Osteoblast (primary cell): ENCODE data around the gene TTC3. TPM values are rescaled to one million over a fixed set of nuclear protein-coding genes. Genes with fewer than 3 reads are reported as not detected.

ENCODE experiments used
- DNase-seq: peaks from one replicate; pipeline ENCODE4 v3.0.0; 2011; ENCODE audit warnings: low spot score, mixed read lengths; ENCODE audit not compliant: insufficient read length; ENCODE audit errors: missing footprints
- H2AFZ ChIP-seq: 2 replicates; pipeline ENCODE4 v1.6.0; 2011; ENCODE audit warnings: mild to moderate bottlenecking, low read length
- H3K27ac ChIP-seq: 2 replicates; pipeline ENCODE4 v1.5.1; 2011; ENCODE audit warnings: mild to moderate bottlenecking, low read depth, low read length, moderate library complexity
- H3K27me3 ChIP-seq: 2 replicates; pipeline ENCODE4 v1.6.0; 2012; ENCODE audit warnings: mild to moderate bottlenecking, control low read depth, inconsistent platforms, low read length, moderate library complexity; ENCODE audit not compliant: insufficient read depth
- H3K36me3 ChIP-seq: 2 replicates; pipeline ENCODE4 v1.5.1; 2011; ENCODE audit warnings: mild to moderate bottlenecking, low read length, control low read depth, moderate library complexity; ENCODE audit not compliant: insufficient read depth
- H3K4me1 ChIP-seq: 2 replicates; pipeline ENCODE4 v1.5.1; 2011; ENCODE audit warnings: mild to moderate bottlenecking, low read length, control low read depth, moderate library complexity; ENCODE audit not compliant: insufficient read depth
- H3K4me2 ChIP-seq: 2 replicates; pipeline ENCODE4 v1.6.0; 2011; ENCODE audit warnings: mild to moderate bottlenecking, low read length; ENCODE audit not compliant: insufficient read depth
- H3K4me3 ChIP-seq: fragments of 200-600 bp; sonication (generic); 3 replicates; pipeline ENCODE4 v1.5.1; 2012; ENCODE audit warnings: mild to moderate bottlenecking, low read length, inconsistent platforms; ENCODE audit not compliant: insufficient read depth
- H3K79me2 ChIP-seq: 2 replicates; pipeline ENCODE4 v1.6.0; 2012; ENCODE audit warnings: mild to moderate bottlenecking, low read length, control low read depth, inconsistent platforms; ENCODE audit not compliant: insufficient read depth
- H3K9me3 ChIP-seq: 2 replicates; pipeline ENCODE4 v1.5.1; 2011; ENCODE audit warnings: low read depth, low read length, control low read depth
- H4K20me1 ChIP-seq: 2 replicates; pipeline ENCODE4 v1.6.0; 2012; ENCODE audit warnings: mild to moderate bottlenecking, low read length, control low read depth; ENCODE audit not compliant: insufficient read depth
- CTCF ChIP-seq: IDR thresholded peaks from 2 replicates; pipeline ENCODE4 v1.5.1; 2011; ENCODE audit warnings: mild to moderate bottlenecking, low read depth, low read length, moderate library complexity; ENCODE audit errors: extremely low read depth
- total RNA-seq: library from RNA; depleted of rRNA; stranded (reverse); fragments of >200 nt; gene quantifications from 2 replicates; pipeline ENCODE4 v1.2.3, GENCODE V29; 2012

Gene TTC3
- total RNA-seq, 1 donor, result 364 TPM

DNA sequence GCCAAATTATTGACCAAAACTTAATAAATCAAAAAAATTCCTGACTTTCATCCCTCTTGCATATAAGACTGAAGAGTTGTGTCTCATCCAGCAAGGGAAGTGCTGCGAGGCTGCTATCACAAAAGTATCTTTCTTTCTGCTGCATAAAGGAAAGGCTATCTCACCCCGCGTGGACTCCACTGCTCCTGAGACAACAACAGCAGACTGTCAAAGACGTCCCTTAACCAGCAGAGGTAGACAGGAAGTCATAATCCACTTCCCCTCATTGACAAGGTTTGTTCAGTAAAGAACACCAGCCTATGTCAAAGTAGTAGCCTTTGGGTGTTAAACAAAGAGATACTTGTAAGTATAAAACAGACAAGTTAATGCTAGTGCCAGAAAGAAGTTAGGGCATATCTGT is 164.7 kb downstream of the TTC3 start:
- Histone ChIP-seq H3K27me3 (no peaks in the 10 kb centered on the region), H3K36me3 (peaks cover 58% of the 10 kb centered on the region), H4K20me1 (peaks cover 18% of the 10 kb centered on the region), H2AFZ (no peak overlapping the region), H3K4me2 (no peak overlapping the region), H3K4me3 (no peak overlapping the region), H3K79me2 (peaks cover 49% of the 10 kb centered on the region), H3K9me3 (no peaks in the 10 kb centered on the region), H3K4me1 (no peaks in the 10 kb centered on the region), H3K27ac (no peak overlapping the region)
- no peak for DNase-seq
- TF ChIP-seq CTCF, result no peak

- H3K4me2 ChIP-seq, result no peak overlapping the region
- H3K79me2 ChIP-seq, result peaks cover 75% of the 10 kb centered on the region
- no peak overlapping the region for H2AFZ ChIP-seq
- H3K27ac ChIP-seq, result no peak overlapping the region
- H3K4me3 ChIP-seq, result no peak overlapping the region
- peaks cover 50% of the 10 kb centered on the region for H3K36me3 ChIP-seq
- peaks cover 39% of the 10 kb centered on the region for H4K20me1 ChIP-seq
- H3K9me3 ChIP-seq, result no peaks in the 10 kb centered on the region
- DNase-seq, result no peak
- TF ChIP-seq CTCF, result no peak
- no peaks in the 10 kb centered on the region for H3K4me1 ChIP-seq
- no peaks in the 10 kb centered on the region for H3K27me3 ChIP-seq
Measured at GRCh38 chr21:37240978-37241377, 167.9 kb downstream of the TTC3 start.

GRCh38 chr21:37241426-37241825 is 168.4 kb downstream of the TTC3 start:
- no peak for DNase-seq
- H3K9me3 ChIP-seq, result no peaks in the 10 kb centered on the region
- H3K27ac ChIP-seq, result no peak overlapping the region
- peaks cover 39% of the 10 kb centered on the region for H4K20me1 ChIP-seq
- no peak overlapping the region for H3K4me3 ChIP-seq
- no peak overlapping the region for H3K4me2 ChIP-seq
- H2AFZ ChIP-seq, result no peak overlapping the region
- H3K27me3 ChIP-seq, result no peaks in the 10 kb centered on the region
- H3K36me3 ChIP-seq, result peaks cover 45% of the 10 kb centered on the region
- H3K79me2 ChIP-seq, result peaks cover 80% of the 10 kb centered on the region
- no peaks in the 10 kb centered on the region for H3K4me1 ChIP-seq
- TF ChIP-seq CTCF, result no peak

GRCh38 chr21:37243961-37244360 is 170.9 kb downstream of the TTC3 start:
- H3K4me3 ChIP-seq, result no peak overlapping the region
- H3K27ac ChIP-seq, result no peak overlapping the region
- no peak overlapping the region for H2AFZ ChIP-seq
- H3K4me1 ChIP-seq, result peaks cover under 1% of the 10 kb centered on the region
- peaks cover 42% of the 10 kb centered on the region for H4K20me1 ChIP-seq
- no peak for TF ChIP-seq CTCF
- H3K27me3 ChIP-seq, result no peaks in the 10 kb centered on the region
- no peaks in the 10 kb centered on the region for H3K9me3 ChIP-seq
- DNase-seq, result no peak
- peaks cover 93% of the 10 kb centered on the region for H3K79me2 ChIP-seq
- H3K4me2 ChIP-seq, result no peak overlapping the region
- H3K36me3 ChIP-seq, result peaks cover 20% of the 10 kb centered on the region
